HFFc6 (cell line): ENCODE measurements around the gene PLCZ1. TPM values are rescaled to one million over a fixed set of nuclear protein-coding genes. Genes with fewer than 3 reads are reported as not detected.
A peak's percentile ranks its signal among the peaks of the same experiment; 100 is the strongest.

Experiments
- DNase-seq: peaks from one replicate; pipeline ENCODE4 v3.0.0-alpha.2; 2018
- H3K27ac Mint-ChIP-seq: 2 replicates; pipeline ENCODE4 v1.8.0; 2020; ENCODE audit warnings: mild to moderate bottlenecking, mixed read lengths
- H3K27me3 Mint-ChIP-seq: 2 replicates; pipeline ENCODE4 v1.8.0; 2021; ENCODE audit warnings: mild to moderate bottlenecking, moderate library complexity, mixed read lengths; ENCODE audit not compliant: insufficient read depth
- H3K36me3 Mint-ChIP-seq: 2 replicates; pipeline ENCODE4 v1.8.0; 2021; ENCODE audit warnings: low read depth, mixed read lengths
- H3K4me1 Mint-ChIP-seq: 2 replicates; pipeline ENCODE4 v1.8.0; 2020; ENCODE audit warnings: low read depth, mixed read lengths
- H3K4me3 Mint-ChIP-seq: 2 replicates; pipeline ENCODE4 v1.8.0; 2020; ENCODE audit warnings: mild to moderate bottlenecking, moderate library complexity, mixed read lengths
- H3K9me3 Mint-ChIP-seq: 2 replicates; pipeline ENCODE4 v1.8.0; 2020; ENCODE audit warnings: mild to moderate bottlenecking, mixed read lengths
- total RNA-seq, 6 experiments: library from RNA; stranded (reverse); fragmentation: NEBNext Ultra II Directional; extraction: Animal tissue kit (Norgen Biotek cat#: 25700); gene quantifications; 2 replicates in 1 of 6; 3 replicates in 5 of 6; pipeline ENCODE4 v1.2.3, GENCODE V29; 2021
- TF ChIP-seq, protein P1 (sequence below): fragments of 200-600 bp; sonication (generic); IDR thresholded peaks from 2 replicates; pipeline ENCODE4 v1.5.0; 2021; ENCODE audit warnings: antibody characterized with exemption, mild to moderate bottlenecking

Gene PLCZ1
- total RNA-seq, 6 experiments from 2014 or later = not detected

DNA sequence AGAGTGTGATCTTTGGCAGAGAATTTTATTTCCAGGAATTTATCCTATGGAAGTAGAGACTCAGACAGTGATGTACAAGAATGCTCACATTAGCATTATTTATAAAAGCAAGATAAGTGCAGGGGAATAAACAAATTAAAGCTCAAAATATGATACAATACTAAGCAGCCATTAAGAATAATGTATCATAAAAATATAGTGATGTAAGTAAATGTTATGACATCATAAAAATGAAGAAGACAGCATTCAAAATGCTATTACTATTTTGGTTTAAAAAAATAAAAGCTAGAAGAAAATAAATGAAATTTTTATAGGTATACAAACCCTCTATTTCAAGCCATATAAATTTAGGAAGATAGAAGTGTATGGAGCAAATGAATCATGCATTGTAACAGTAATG lies 17.1 kb downstream of the PLCZ1 start:
- H3K9me3 Mint-ChIP-seq = no peaks in the 10 kb centered on the region
- H3K27ac Mint-ChIP-seq = 0 out of 2 replicates have a peak overlapping the region, but pooled peaks have one; percentile 67
- no peaks in the 10 kb centered on the region; the same call in 1 of the 2 replicates for H3K27me3 Mint-ChIP-seq
- TF ChIP-seq, protein P1, sequence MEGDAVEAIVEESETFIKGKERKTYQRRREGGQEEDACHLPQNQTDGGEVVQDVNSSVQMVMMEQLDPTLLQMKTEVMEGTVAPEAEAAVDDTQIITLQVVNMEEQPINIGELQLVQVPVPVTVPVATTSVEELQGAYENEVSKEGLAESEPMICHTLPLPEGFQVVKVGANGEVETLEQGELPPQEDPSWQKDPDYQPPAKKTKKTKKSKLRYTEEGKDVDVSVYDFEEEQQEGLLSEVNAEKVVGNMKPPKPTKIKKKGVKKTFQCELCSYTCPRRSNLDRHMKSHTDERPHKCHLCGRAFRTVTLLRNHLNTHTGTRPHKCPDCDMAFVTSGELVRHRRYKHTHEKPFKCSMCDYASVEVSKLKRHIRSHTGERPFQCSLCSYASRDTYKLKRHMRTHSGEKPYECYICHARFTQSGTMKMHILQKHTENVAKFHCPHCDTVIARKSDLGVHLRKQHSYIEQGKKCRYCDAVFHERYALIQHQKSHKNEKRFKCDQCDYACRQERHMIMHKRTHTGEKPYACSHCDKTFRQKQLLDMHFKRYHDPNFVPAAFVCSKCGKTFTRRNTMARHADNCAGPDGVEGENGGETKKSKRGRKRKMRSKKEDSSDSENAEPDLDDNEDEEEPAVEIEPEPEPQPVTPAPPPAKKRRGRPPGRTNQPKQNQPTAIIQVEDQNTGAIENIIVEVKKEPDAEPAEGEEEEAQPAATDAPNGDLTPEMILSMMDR = no peak
- peaks cover 53% of the 10 kb centered on the region for H3K4me1 Mint-ChIP-seq
- DNase-seq = no peak
- H3K36me3 Mint-ChIP-seq = peaks cover 5% of the 10 kb centered on the region; the same call in 1 of the 2 replicates
- no peak overlapping the region for H3K4me3 Mint-ChIP-seq

DNA sequence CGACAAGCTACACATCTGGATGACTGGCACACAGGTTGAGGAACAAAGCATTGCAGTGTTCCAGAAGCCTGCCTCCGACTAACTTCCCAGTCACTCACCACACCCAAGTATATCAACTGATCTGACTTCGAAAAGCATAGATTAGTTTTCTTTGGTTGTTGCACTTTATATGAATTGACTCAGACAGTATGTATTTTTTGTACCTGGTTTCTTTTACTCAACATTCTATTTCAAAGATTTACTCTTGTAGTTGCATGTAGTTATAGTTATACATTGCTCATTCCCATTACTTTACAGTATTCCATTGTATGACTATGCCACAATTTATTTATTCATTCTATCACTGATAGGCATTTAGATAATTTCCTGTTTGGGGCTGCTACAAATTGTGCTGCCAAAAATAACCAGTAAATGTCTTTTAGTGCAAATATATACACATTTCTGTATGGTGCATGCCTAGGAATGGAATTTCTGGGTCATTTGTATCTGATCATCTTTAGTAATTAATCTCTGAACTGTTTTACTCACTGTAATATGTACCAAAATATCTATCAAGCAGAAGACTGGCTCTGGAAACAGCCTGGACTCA lies 17.8 kb downstream of the PLCZ1 start:
- H3K4me3 Mint-ChIP-seq = peak overlapping the region; percentile 26
- no peaks in the 10 kb centered on the region for H3K9me3 Mint-ChIP-seq
- peaks cover 51% of the 10 kb centered on the region for H3K4me1 Mint-ChIP-seq
- peak overlapping the region; percentile 67 for H3K27ac Mint-ChIP-seq
- TF ChIP-seq, protein P1 = no peak
- DNase-seq = peak; percentile 36
- no peaks in the 10 kb centered on the region; the same call in 1 of the 2 replicates for H3K27me3 Mint-ChIP-seq
- peaks cover 5% of the 10 kb centered on the region; the same call in 1 of the 2 replicates for H3K36me3 Mint-ChIP-seq

DNA sequence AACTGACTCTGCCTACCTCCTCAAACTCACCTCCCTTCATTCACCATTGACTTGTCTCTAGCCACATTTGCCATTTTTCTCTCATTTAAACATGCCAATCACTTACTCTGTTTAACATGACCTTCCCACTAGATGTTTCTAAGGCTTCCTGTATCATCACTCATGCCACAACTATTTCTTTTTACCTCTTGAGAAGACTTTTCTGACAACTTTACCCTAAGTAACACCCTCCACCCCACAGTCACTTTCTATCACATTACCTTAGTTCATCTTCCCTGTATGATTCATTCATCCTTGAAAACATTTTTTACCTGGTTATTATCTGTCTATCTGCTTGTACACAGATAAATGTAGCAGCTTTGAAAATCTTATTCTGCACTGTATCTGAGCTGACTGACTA lies 19.4 kb downstream of the PLCZ1 start:
- no peaks in the 10 kb centered on the region; the same call in 1 of the 2 replicates for H3K27me3 Mint-ChIP-seq
- TF ChIP-seq, protein P1 = no peak
- DNase-seq = no peak
- no peak overlapping the region for H3K4me3 Mint-ChIP-seq
- H3K36me3 Mint-ChIP-seq = no peaks in the 10 kb centered on the region
- no peak overlapping the region; the same call in 1 of the 2 replicates for H3K27ac Mint-ChIP-seq
- H3K9me3 Mint-ChIP-seq = no peaks in the 10 kb centered on the region
- peaks cover 38% of the 10 kb centered on the region for H3K4me1 Mint-ChIP-seq

DNA sequence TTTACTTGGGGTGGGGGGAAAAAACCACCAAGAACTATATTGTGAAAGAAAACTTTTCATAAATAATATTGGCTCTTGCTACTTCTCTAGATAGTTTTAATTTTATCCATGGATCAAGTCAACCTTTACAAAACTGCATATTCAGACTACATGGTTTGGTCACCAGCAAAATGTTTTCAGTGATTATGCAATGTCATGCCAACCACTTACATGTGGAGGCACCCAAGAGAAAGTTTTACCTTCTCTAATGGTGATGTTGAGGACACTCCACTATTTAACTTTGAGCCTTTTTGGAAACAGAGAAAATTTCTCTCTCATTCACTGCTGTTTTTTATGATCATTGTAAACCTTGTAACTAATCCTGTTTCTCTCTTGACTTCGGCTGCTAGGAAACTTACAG lies 21.6 kb downstream of the PLCZ1 start:
- Mint-ChIP-seq H3K9me3 (no peaks in the 10 kb centered on the region), H3K4me1 (peaks cover 29% of the 10 kb centered on the region), H3K27me3 (no peaks in the 10 kb centered on the region; the same call in 1 of the 2 replicates), H3K27ac (no peak overlapping the region), H3K36me3 (no peaks in the 10 kb centered on the region), H3K4me3 (no peak overlapping the region)
- no peak for DNase-seq
- TF ChIP-seq, protein P1 = no peak

DNA sequence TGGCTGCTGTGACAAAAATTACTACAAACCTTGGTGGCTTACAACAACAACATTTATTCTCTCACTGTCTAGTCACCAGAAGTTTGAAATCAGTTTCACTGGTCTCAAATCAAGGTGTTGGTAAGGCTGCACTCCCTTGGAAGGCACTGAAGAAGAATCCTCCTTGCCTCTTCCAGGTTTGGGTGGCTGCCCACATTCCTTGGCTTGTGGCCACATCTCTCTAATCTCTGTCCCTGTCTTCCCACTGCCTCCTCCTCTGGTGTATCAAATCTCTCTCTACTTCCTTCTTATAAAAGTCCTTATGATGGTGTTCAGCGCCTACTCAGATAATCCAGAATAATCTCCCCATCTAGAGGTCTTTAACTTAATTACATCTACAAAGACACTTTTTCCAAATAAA lies 31.0 kb downstream of the PLCZ1 start:
- peaks cover 5% of the 10 kb centered on the region; the same call in 1 of the 2 replicates for H3K36me3 Mint-ChIP-seq

More for the DNA sequence above, 31.0 kb downstream of the PLCZ1 start:
- no peak for DNase-seq
- Mint-ChIP-seq H3K9me3 (no peaks in the 10 kb centered on the region), H3K4me3 (no peak overlapping the region), H3K27me3 (no peaks in the 10 kb centered on the region), H3K4me1 (peaks cover 19% of the 10 kb centered on the region), H3K27ac (no peak overlapping the region)
- TF ChIP-seq, protein P1 = no peak; the same call in none of the 2 replicates
